Measurements from ENCODE around the gene BLOC1S2.

DNA sequence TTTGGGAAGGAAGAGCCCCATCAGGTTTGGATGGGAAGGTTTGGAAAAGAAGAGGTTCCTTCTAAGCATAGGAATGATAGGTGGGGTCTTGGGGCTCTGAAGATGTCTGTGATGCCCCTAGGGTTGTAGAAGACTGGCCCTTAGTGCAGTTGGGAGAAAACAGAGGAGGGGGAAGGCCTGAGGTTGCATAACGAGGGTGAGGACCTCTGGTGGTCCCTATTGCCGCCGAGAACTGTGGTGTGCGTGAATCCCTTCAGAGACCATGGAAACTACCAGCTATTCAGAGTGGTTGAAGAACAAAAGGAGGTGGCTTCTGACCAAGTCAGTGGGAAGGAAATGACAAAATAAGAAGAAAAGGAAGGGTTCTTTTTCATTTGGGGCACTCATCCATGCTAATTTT, 46.6 kb upstream of the BLOC1S2 start:
- TF ChIP-seq, protein P1, sequence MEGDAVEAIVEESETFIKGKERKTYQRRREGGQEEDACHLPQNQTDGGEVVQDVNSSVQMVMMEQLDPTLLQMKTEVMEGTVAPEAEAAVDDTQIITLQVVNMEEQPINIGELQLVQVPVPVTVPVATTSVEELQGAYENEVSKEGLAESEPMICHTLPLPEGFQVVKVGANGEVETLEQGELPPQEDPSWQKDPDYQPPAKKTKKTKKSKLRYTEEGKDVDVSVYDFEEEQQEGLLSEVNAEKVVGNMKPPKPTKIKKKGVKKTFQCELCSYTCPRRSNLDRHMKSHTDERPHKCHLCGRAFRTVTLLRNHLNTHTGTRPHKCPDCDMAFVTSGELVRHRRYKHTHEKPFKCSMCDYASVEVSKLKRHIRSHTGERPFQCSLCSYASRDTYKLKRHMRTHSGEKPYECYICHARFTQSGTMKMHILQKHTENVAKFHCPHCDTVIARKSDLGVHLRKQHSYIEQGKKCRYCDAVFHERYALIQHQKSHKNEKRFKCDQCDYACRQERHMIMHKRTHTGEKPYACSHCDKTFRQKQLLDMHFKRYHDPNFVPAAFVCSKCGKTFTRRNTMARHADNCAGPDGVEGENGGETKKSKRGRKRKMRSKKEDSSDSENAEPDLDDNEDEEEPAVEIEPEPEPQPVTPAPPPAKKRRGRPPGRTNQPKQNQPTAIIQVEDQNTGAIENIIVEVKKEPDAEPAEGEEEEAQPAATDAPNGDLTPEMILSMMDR (IDR thresholded peaks at IDR 0.05), result no peak
- TF ChIP-seq POLR2A (IDR thresholded peaks at IDR 0.05) (no peak), POLR2AphosphoS5 (IDR thresholded peaks at IDR 0.05) (no peak)
